Measurements from ENCODE around the gene CCP110. TPM values are rescaled to one million over a fixed set of nuclear protein-coding genes. Genes with fewer than 3 reads are reported as not detected.

The CCP110 gene
- total RNA-seq, 1 experiment from 2014 or later: 21.6 TPM

GRCh38 chr16:19567560-19567959 lies 43.8 kb downstream of the CCP110 start:
- Histone ChIP-seq H2BK20ac (ENCODE audit: low read depth, low read length, poor library complexity, severe bottlenecking) (no peak overlapping the region), H3K79me1 (ENCODE audit: insufficient read depth, low read depth, low read length, poor library complexity, severe bottlenecking) (no peaks in the 10 kb centered on the region), H2BK120ac (ENCODE audit: low read depth, low read length, poor library complexity, severe bottlenecking) (no peak overlapping the region), H2BK5ac (ENCODE audit: insufficient read length, low read length) (no peak overlapping the region), H3K4me1 (ENCODE audit: insufficient read depth, low read length) (no peaks in the 10 kb centered on the region), H4K8ac (replicated peaks; ENCODE audit: insufficient read length, low read depth, low read length) (no peak overlapping the region), H2BK15ac (ENCODE audit: low read depth, low read length) (no peak overlapping the region), H3K56ac (ENCODE audit: insufficient read length, low read depth, low read length) (no peak overlapping the region), H3K27ac (ENCODE audit: insufficient read length, low read depth, low read length) (no peak overlapping the region), H4K20me1 (ENCODE audit: control insufficient read depth, insufficient read depth, insufficient read length) (no peaks in the 10 kb centered on the region), H2BK12ac (ENCODE audit: insufficient read length, low read depth, low read length) (no peak overlapping the region), H4K5ac (ENCODE audit: insufficient read length, low read depth, low read length) (no peak overlapping the region), H3K4me2 (ENCODE audit: insufficient read depth, insufficient read length, low read length) (no peak overlapping the region), H2AK5ac (ENCODE audit: insufficient read length, low read length) (no peak overlapping the region), H3T11ph (ENCODE audit: low read length) (no peak overlapping the region), H4K91ac (ENCODE audit: insufficient read length, low read depth, low read length) (no peak overlapping the region), H3K23me2 (ENCODE audit: insufficient read length, low read depth, low read length, poor library complexity, severe bottlenecking) (no peaks in the 10 kb centered on the region), H2AFZ (ENCODE audit: low read length) (no peak overlapping the region), H3K9ac (ENCODE audit: extremely low read depth, insufficient read length, low read length) (no peak overlapping the region), H3K23ac (ENCODE audit: insufficient read length, low read depth, low read length) (no peak overlapping the region), H3K79me2 (ENCODE audit: insufficient read depth, low read length) (no peaks in the 10 kb centered on the region), H3K9me3 (ENCODE audit: control insufficient read depth, low read depth, low read length) (no peaks in the 10 kb centered on the region), H3K4ac (ENCODE audit: low read depth, low read length) (no peak overlapping the region), H3K27me3 (ENCODE audit: insufficient read depth, low read length) (no peaks in the 10 kb centered on the region), H3K14ac (ENCODE audit: insufficient read depth, low read length) (no peak overlapping the region), H3K18ac (ENCODE audit: insufficient read length, low read depth, low read length) (no peak overlapping the region)
- DNase-seq: no peak
- peaks cover 6% of the 10 kb centered on the region in 2 experiments; a peak in 4 of 5 replicates for H3K9me3 Mint-ChIP-seq
- H3K4me1 Mint-ChIP-seq: no peaks in the 10 kb centered on the region
- H3K36me3 Mint-ChIP-seq (ENCODE audit: insufficient read depth in 1 of 3, low read depth in 3 of 3): peaks cover 20 to 60% (median 50%) of the 10 kb centered on the region in 3 experiments; a peak in 6 of 7 replicates
- TF ChIP-seq, protein P1, sequence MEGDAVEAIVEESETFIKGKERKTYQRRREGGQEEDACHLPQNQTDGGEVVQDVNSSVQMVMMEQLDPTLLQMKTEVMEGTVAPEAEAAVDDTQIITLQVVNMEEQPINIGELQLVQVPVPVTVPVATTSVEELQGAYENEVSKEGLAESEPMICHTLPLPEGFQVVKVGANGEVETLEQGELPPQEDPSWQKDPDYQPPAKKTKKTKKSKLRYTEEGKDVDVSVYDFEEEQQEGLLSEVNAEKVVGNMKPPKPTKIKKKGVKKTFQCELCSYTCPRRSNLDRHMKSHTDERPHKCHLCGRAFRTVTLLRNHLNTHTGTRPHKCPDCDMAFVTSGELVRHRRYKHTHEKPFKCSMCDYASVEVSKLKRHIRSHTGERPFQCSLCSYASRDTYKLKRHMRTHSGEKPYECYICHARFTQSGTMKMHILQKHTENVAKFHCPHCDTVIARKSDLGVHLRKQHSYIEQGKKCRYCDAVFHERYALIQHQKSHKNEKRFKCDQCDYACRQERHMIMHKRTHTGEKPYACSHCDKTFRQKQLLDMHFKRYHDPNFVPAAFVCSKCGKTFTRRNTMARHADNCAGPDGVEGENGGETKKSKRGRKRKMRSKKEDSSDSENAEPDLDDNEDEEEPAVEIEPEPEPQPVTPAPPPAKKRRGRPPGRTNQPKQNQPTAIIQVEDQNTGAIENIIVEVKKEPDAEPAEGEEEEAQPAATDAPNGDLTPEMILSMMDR (conservative IDR thresholded peaks at IDR 0.05): no peak
- no peak overlapping the region for H3K27ac Mint-ChIP-seq
- no peaks in the 10 kb centered on the region for H3K27me3 Mint-ChIP-seq (ENCODE audit: low read depth)
- no peak overlapping the region for H3K4me3 Mint-ChIP-seq
- WGBS (ENCODE audit: extremely low coverage, insufficient read length, low lambda C conversion rate): no CpG with 5 or more reads among the region's 8 CpGs

All from H9 (cell line).